ENCODE results near the gene CRLF3.
"Not testable (repeated sequence)": the region's sequence is repeated elsewhere in the genome, so short reads cannot be mapped to it uniquely, and the experiment has no call there.

Gene CRLF3

GRCh38 chr17:30782206-30782605 is 42.3 kb downstream of the CRLF3 start:
- DNase-seq (ENCODE audit: low read depth) = peak; percentile 9
- peaks cover 38% of the 10 kb centered on the region for H3K36me3 ChIP-seq (ENCODE audit: control insufficient read depth, insufficient read depth, low read length, severe bottlenecking)

GRCh38 chr17:30780343-30780742 is 44.1 kb downstream of the CRLF3 start:
- no peak for DNase-seq (ENCODE audit: low read depth)
- Histone ChIP-seq H3K9me3 (ENCODE audit: control insufficient read depth, low read length) (no peaks in the 10 kb centered on the region), H3K27me3 (replicated peaks; ENCODE audit: control insufficient read depth, insufficient read depth, low read length) (no peaks in the 10 kb centered on the region), H3K36me3 (ENCODE audit: control insufficient read depth, insufficient read depth, low read length, severe bottlenecking) (peaks cover 39% of the 10 kb centered on the region), H3K4me1 (ENCODE audit: control insufficient read depth, insufficient read depth, low read length) (peaks cover 6% of the 10 kb centered on the region), H3K4me3 (ENCODE audit: low read length) (no peak overlapping the region), H3K9ac (ENCODE audit: low read length) (no peak overlapping the region)

More at GRCh38 chr17:30782206-30782605, 42.3 kb downstream of the CRLF3 start:
- H3K9me3 ChIP-seq (ENCODE audit: control insufficient read depth, low read length) = no peaks in the 10 kb centered on the region
- H3K4me3 ChIP-seq (ENCODE audit: low read length) = no peak overlapping the region
- peaks cover 14% of the 10 kb centered on the region for H3K4me1 ChIP-seq (ENCODE audit: control insufficient read depth, insufficient read depth, low read length)
- no peak overlapping the region for H3K9ac ChIP-seq (ENCODE audit: low read length)
- H3K27me3 ChIP-seq (replicated peaks; ENCODE audit: control insufficient read depth, insufficient read depth, low read length) = no peaks in the 10 kb centered on the region

GRCh38 chr17:30768771-30769170 is 55.7 kb downstream of the CRLF3 start:
- not testable (repeated sequence) for H3K9ac ChIP-seq (ENCODE audit: low read length); H3K9me3 ChIP-seq (ENCODE audit: control insufficient read depth, low read length); H3K4me1 ChIP-seq (ENCODE audit: control insufficient read depth, insufficient read depth, low read length); H3K4me3 ChIP-seq (ENCODE audit: low read length); H3K27me3 ChIP-seq (replicated peaks; ENCODE audit: control insufficient read depth, insufficient read depth, low read length); DNase-seq (ENCODE audit: low read depth)
- H3K36me3 ChIP-seq (ENCODE audit: control insufficient read depth, insufficient read depth, low read length, severe bottlenecking) = peaks cover 39% of the 10 kb centered on the region

- H3K9me3 ChIP-seq (ENCODE audit: control insufficient read depth, low read length); H3K4me1 ChIP-seq (ENCODE audit: control insufficient read depth, insufficient read depth, low read length); H3K4me3 ChIP-seq (ENCODE audit: low read length); H3K27me3 ChIP-seq (replicated peaks; ENCODE audit: control insufficient read depth, insufficient read depth, low read length); H3K9ac ChIP-seq (ENCODE audit: low read length); DNase-seq (ENCODE audit: low read depth): not testable (repeated sequence)
- H3K36me3 ChIP-seq (ENCODE audit: control insufficient read depth, insufficient read depth, low read length, severe bottlenecking) = peaks cover 42% of the 10 kb centered on the region
Observed at GRCh38 chr17:30767641-30768404, 56.7 kb downstream of the CRLF3 start.

GRCh38 chr17:30761060-30761459 is 63.4 kb downstream of the CRLF3 start:
- H3K36me3 ChIP-seq (ENCODE audit: control insufficient read depth, insufficient read depth, low read length, severe bottlenecking) = peaks cover 30% of the 10 kb centered on the region
- H3K9ac ChIP-seq (ENCODE audit: low read length) = no peak overlapping the region
- no peaks in the 10 kb centered on the region for H3K27me3 ChIP-seq (replicated peaks; ENCODE audit: control insufficient read depth, insufficient read depth, low read length)
- no peaks in the 10 kb centered on the region for H3K4me1 ChIP-seq (ENCODE audit: control insufficient read depth, insufficient read depth, low read length)
- H3K4me3 ChIP-seq (ENCODE audit: low read length) = no peak overlapping the region
- DNase-seq (ENCODE audit: low read depth) = no peak
- H3K9me3 ChIP-seq (ENCODE audit: control insufficient read depth, low read length) = no peaks in the 10 kb centered on the region

- H3K27me3 ChIP-seq (replicated peaks; ENCODE audit: control insufficient read depth, insufficient read depth, low read length); H3K9me3 ChIP-seq (ENCODE audit: control insufficient read depth, low read length); DNase-seq (ENCODE audit: low read depth); H3K4me3 ChIP-seq (ENCODE audit: low read length); H3K4me1 ChIP-seq (ENCODE audit: control insufficient read depth, insufficient read depth, low read length); H3K9ac ChIP-seq (ENCODE audit: low read length): not testable (repeated sequence)
- H3K36me3 ChIP-seq (ENCODE audit: control insufficient read depth, insufficient read depth, low read length, severe bottlenecking) = peaks cover 20% of the 10 kb centered on the region
Observed at GRCh38 chr17:30753291-30753690, 71.2 kb downstream of the CRLF3 start.

GRCh38 chr17:30750982-30751381 is 73.5 kb downstream of the CRLF3 start:
- H3K4me3 ChIP-seq (ENCODE audit: low read length); H3K27me3 ChIP-seq (replicated peaks; ENCODE audit: control insufficient read depth, insufficient read depth, low read length); H3K9ac ChIP-seq (ENCODE audit: low read length); H3K9me3 ChIP-seq (ENCODE audit: control insufficient read depth, low read length); H3K4me1 ChIP-seq (ENCODE audit: control insufficient read depth, insufficient read depth, low read length); DNase-seq (ENCODE audit: low read depth): not testable (repeated sequence)
- H3K36me3 ChIP-seq (ENCODE audit: control insufficient read depth, insufficient read depth, low read length, severe bottlenecking) = peaks cover 19% of the 10 kb centered on the region

- H3K4me1 ChIP-seq (ENCODE audit: control insufficient read depth, insufficient read depth, low read length); H3K9ac ChIP-seq (ENCODE audit: low read length); H3K9me3 ChIP-seq (ENCODE audit: control insufficient read depth, low read length); H3K4me3 ChIP-seq (ENCODE audit: low read length); DNase-seq (ENCODE audit: low read depth); H3K27me3 ChIP-seq (replicated peaks; ENCODE audit: control insufficient read depth, insufficient read depth, low read length): not testable (repeated sequence)
- peaks cover 29% of the 10 kb centered on the region for H3K36me3 ChIP-seq (ENCODE audit: control insufficient read depth, insufficient read depth, low read length, severe bottlenecking)
Observed at GRCh38 chr17:30747621-30748020, 76.9 kb downstream of the CRLF3 start.

- not testable (repeated sequence) for H3K4me1 ChIP-seq (ENCODE audit: control insufficient read depth, insufficient read depth, low read length)
Observed at GRCh38 chr17:30742669-30743068, 81.8 kb downstream of the CRLF3 start.

GRCh38 chr17:30736371-30736770 is 88.1 kb downstream of the CRLF3 start:
- H3K9me3 ChIP-seq (ENCODE audit: control insufficient read depth, low read length); H3K4me1 ChIP-seq (ENCODE audit: control insufficient read depth, insufficient read depth, low read length); H3K4me3 ChIP-seq (ENCODE audit: low read length); H3K9ac ChIP-seq (ENCODE audit: low read length); H3K27me3 ChIP-seq (replicated peaks; ENCODE audit: control insufficient read depth, insufficient read depth, low read length); DNase-seq (ENCODE audit: low read depth); H3K36me3 ChIP-seq (ENCODE audit: control insufficient read depth, insufficient read depth, low read length, severe bottlenecking): not testable (repeated sequence)

More at GRCh38 chr17:30742669-30743068, 81.8 kb downstream of the CRLF3 start:
- not testable (repeated sequence) for DNase-seq (ENCODE audit: low read depth); H3K4me3 ChIP-seq (ENCODE audit: low read length); H3K27me3 ChIP-seq (replicated peaks; ENCODE audit: control insufficient read depth, insufficient read depth, low read length); H3K9ac ChIP-seq (ENCODE audit: low read length); H3K9me3 ChIP-seq (ENCODE audit: control insufficient read depth, low read length)
- peaks cover 29% of the 10 kb centered on the region for H3K36me3 ChIP-seq (ENCODE audit: control insufficient read depth, insufficient read depth, low read length, severe bottlenecking)

- DNase-seq (ENCODE audit: low read depth); H3K4me1 ChIP-seq (ENCODE audit: control insufficient read depth, insufficient read depth, low read length); H3K36me3 ChIP-seq (ENCODE audit: control insufficient read depth, insufficient read depth, low read length, severe bottlenecking): not testable (repeated sequence)
Observed at GRCh38 chr17:30735644-30736043, 88.8 kb downstream of the CRLF3 start.

GRCh38 chr17:30735206-30735605 is 89.3 kb downstream of the CRLF3 start:
- H3K4me1 ChIP-seq (ENCODE audit: control insufficient read depth, insufficient read depth, low read length); H3K27me3 ChIP-seq (replicated peaks; ENCODE audit: control insufficient read depth, insufficient read depth, low read length); H3K9ac ChIP-seq (ENCODE audit: low read length); H3K9me3 ChIP-seq (ENCODE audit: control insufficient read depth, low read length); H3K36me3 ChIP-seq (ENCODE audit: control insufficient read depth, insufficient read depth, low read length, severe bottlenecking); H3K4me3 ChIP-seq (ENCODE audit: low read length); DNase-seq (ENCODE audit: low read depth): not testable (repeated sequence)

More at GRCh38 chr17:30735644-30736043, 88.8 kb downstream of the CRLF3 start:
- H3K4me3 ChIP-seq (ENCODE audit: low read length); H3K27me3 ChIP-seq (replicated peaks; ENCODE audit: control insufficient read depth, insufficient read depth, low read length); H3K9me3 ChIP-seq (ENCODE audit: control insufficient read depth, low read length); H3K9ac ChIP-seq (ENCODE audit: low read length): not testable (repeated sequence)

All from adipocyte (in vitro differentiated cells).